ENCODE data around the gene PTH2.
"Not testable (repeated sequence)": the region's sequence is repeated elsewhere in the genome, so short reads cannot be mapped to it uniquely, and the experiment has no call there.

Gene PTH2, protein sequence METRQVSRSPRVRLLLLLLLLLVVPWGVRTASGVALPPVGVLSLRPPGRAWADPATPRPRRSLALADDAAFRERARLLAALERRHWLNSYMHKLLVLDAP

GRCh38 chr19:49423071-49423984 is at the start of gene PTH2:
Gene PTH2, minus strand, starts transcription at chr19:49423441. Its CDS starts 102 bp downstream, at chr19:49423339.
- DNase-seq: peak; percentile 30

DNA sequence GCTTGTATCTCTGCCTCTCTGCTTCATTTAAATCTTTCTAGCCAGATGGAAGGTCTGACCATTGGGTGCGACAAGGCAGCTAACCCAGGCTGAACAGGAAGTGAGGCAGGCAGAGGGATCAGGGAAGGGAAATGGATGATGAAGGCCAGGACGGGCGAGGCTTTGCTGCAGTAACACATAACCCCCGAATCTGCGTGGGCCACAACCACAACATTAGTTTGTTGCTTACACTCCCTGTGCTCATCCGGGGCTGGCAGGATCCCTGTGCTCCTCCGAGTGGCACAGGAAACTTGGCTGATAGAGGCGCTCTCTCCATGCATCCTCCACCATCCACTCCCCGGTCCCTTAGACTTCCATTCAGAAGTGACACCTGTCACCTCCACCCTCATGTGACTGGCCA is 49.7 kb upstream of the PTH2 start:
- DNase-seq: no peak

GRCh38 chr19:49470615-49470978 is 47.4 kb upstream of the PTH2 start:
- DNase-seq: no peak

GRCh38 chr19:49469828-49470614 is 46.8 kb upstream of the PTH2 start:
- DNase-seq: no peak

DNA sequence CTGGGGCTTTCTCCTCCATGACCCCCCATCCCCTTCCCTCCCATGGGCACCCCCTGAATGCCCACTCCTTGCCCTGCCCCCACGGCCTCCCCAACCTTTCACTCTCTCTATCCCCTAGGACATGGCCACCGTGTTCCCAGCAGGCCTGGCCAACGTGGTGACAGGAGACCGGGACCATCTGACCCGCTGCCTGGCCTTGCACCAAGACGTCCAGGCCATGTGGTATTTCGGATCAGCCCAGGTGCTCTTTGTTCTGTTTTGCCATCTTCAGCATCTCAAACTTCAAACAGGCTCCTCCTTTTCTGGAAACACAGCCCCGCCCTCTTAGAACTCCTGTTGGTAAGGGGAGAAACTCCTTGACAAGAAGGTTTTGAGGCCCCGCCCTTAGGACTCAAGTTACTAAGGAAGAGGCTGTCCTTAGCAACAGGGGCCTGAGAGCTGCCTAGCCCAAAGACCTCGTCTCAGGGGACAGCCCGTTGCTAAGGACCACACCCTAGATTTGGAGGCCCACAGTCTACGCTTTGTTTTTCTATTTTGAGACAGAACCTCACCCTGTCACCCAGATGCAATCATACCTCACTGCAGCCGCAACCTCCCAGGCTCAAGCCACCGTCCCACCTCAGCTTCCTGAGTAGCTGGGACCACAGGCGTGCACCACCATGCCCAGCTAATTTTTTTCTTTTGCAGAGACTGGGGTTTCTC is 45.7 kb upstream of the PTH2 start:
- no peak for DNase-seq

DNA sequence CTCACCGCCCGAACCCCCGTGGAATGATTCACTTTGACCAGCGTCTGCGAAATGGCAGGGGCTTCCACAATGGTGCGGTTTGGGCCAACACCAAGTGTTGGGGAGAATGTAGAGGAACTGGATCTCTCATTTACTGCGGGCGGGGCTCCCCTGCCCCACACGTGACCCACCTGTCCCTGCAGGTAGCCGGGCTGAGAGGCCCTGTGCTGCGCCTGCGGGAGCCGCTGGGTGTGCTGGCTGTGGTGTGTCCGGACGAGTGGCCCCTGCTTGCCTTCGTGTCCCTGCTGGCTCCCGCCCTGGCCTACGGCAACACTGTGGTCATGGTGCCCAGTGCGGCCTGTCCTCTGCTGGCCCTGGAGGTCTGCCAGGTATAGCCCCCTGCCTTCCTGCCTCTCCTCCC is 45.0 kb upstream of the PTH2 start:
- no peak for DNase-seq

DNA sequence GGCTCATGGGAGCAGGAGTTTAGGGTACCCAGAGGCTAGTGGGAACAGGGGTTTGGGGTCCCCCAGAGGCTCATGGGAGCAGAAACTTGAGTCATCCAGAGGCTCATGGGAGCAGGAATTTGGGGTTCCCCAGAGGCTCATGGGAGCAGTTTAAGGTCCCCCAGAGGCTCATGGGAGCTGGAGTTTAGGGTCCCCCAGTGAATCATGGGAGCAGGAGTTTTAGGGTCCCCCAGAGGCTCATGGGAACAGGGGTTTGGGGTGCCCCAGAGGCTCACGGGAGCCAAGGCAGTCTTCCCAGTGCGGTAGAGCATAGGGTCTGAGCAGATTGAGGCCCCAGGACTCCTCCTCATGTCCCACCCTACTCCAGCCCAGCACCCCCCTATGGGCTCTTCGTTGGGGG is 42.1 kb upstream of the PTH2 start:
- no peak for DNase-seq

GRCh38 chr19:49463960-49464740 is 40.9 kb upstream of the PTH2 start:
- DNase-seq: no peak

GRCh38 chr19:49462492-49462891 is 39.3 kb upstream of the PTH2 start:
- no peak for DNase-seq

GRCh38 chr19:49461656-49462055 is 38.4 kb upstream of the PTH2 start:
- no peak for DNase-seq

DNA sequence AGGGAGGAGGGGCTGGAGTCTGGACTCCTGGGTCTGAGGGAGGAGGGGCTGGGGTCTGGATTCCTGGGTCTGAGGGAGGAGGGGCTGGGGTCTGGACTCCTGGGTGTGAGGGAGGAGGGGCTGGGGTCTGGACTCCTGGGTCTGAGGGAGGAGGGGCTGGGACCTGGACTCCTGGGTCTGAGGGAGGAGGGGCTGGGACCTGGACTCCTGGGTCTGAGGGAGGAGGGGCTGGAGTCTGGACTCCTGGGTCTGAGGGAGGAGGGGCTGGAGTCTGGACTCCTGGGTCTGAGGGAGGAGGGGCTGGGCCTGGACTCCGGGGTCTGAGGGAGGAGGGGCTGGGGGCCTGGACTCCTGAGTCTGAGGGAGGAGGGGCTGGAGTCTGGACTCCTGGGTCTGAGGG is 37.9 kb upstream of the PTH2 start:
- DNase-seq: not testable (repeated sequence)

- no peak for DNase-seq
These were observed 36.1 kb upstream of the PTH2 start for GRCh38 chr19:49459388-49459787.

DNA sequence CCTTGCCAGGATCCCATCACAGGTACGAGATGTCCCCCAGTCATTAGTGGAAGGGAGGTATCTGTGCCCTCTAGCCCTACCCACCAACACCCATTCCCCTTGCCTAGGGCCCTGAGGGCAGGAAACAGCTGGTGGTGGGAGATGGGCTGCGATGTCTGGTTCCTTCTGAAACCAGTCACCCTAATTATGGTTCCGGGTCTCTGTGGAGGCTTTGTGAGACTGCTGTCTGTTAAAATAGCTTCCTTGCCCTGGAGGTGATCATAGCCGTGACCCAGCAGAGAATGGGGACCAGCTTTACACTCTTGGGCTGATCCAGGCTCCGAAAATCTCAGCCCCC is 35.3 kb upstream of the PTH2 start:
- DNase-seq: no peak

- DNase-seq: no peak
These were observed 33.1 kb upstream of the PTH2 start for GRCh38 chr19:49456326-49456725.

DNA sequence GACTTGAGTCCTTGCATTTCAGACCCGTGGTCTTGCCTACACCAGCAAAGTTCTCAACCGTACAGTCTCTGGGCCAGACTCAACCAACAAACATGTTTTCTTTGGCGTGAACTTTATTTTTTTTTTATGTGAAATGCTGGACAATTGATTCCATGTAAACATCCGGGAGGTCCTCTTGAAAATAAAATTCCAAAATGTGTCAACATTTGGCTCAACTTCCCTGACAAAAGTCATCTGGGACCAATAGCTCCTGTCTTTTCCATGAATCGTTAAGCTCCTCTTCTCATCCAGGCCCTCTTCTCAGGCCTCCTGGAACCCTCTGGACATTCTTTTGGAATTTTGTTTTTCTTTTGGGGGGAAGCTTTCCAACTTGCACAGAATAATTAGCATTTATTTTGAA is 32.5 kb upstream of the PTH2 start:
- no peak for DNase-seq

DNA sequence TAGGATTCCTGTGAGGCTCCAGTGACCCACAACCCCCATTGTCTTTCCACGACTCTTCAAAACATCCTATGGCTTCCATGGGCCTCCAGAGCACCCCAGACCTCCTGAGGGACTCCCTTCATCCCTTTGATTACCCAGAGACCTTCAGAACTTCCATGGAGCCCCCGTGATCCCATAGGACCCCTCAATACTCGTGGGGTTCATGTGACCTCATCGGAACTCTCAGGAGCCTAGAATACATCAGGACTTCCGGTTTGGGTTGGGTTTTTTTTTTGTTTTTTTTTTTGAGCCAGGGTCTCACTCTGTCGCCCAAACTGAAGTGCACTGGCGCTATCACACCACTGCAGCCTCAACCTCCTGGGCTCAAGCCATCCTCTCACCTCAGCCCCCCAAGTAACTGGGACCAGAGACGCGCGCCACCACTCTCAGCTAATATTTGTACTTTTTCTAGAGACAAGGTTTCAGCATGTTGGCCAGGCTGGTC is 30.6 kb upstream of the PTH2 start:
- no peak for DNase-seq

- DNase-seq: peak; percentile 99
These were observed 29.9 kb upstream of the PTH2 start, which contains the start of gene ALDH16A1 for GRCh38 chr19:49453013-49453756. Gene ALDH16A1, plus strand, starts transcription at chr19:49453225. Its CDS starts 107 bp downstream, at chr19:49453332.

DNA sequence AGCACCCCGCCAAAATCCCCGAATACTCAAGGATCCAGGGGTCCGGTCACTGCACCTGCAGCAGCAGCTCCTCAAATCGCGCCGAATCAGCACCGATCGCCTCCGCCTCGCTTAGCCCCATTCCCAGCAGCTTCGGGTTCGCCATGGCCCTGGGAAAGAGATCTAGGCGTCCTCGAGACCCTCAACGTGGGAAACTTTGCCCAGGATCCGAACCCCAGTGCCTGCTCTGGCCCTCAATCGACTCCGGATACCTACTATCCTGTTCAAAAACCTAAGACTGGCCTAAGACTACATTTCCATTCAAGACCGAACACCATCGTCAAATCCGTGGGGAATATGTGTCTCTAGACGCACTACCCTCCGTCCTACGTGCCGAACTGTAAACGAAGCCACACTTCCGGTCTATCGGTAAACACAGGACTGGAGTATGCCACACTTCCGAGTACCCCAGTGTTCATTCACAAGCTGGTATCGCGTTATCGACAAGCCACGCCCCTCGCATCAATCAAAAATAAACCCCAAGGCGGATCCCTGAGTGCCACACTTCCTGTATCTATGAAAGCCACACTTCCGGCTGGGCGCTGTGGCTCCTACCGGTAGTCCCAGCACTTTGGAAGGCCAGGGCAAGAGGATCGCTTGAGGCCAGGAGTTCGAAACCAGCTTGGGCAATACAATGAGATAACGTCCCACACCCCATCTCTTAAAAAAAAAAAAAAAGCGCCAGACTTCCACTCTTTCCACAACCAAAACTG is 28.4 kb upstream of the PTH2 start, which contains the start of gene PIH1D1:
Gene PIH1D1 (minus strand): TSS at position 385 of the 752 bp plus-strand sequence. CDS start 240 bp downstream, at position 145.
- DNase-seq: peak; percentile 100

GRCh38 chr19:49450405-49450804 is 27.2 kb upstream of the PTH2 start:
- DNase-seq: no peak

- no peak for DNase-seq
These were observed 25.2 kb upstream of the PTH2 start for GRCh38 chr19:49448432-49448786.
